Psoas muscle (tissue), 8 donors: Measurements from ENCODE around the gene CFAP65. TPM values are rescaled to one million over a fixed set of nuclear protein-coding genes. Genes with fewer than 3 reads are reported as not detected.

Experiments
- ATAC-seq, 4 donors: fragments of 200-7000 bp; cut with Tn5 transposase; one replicate each; pipeline ENCODE4 v1.9.1; 2020; ENCODE audit warnings: moderate library complexity in 3 of 4, mild to moderate bottlenecking in 2 of 4
- DNase-seq, 2 donors: peaks; one replicate each; pipeline ENCODE4 v3.0.0-alpha.2; 2020
- H3K27ac ChIP-seq: fragments of 200-600 bp; one replicate; pipeline ENCODE4 v1.8.0; 2022
- H3K27me3 ChIP-seq, 3 donors: fragments of 200-600 bp in 1 of 3; one replicate each; pipeline versions ENCODE4 v1.6.1 to v1.8.0; 2013 to 2022; ENCODE audit warnings: low read length in 2 of 3, mild to moderate bottlenecking in 2 of 3, moderate library complexity in 1 of 3; ENCODE audit not compliant: insufficient read depth in 3 of 3
- H3K36me3 ChIP-seq, 2 donors: fragments of 200-600 bp in 1 of 2; one replicate each; pipeline versions ENCODE4 v1.6.1 to v1.8.0; 2013 to 2022; ENCODE audit warnings: low read depth in 1 of 2, mild to moderate bottlenecking in 1 of 2, moderate library complexity in 1 of 2; ENCODE audit not compliant: insufficient read depth in 1 of 2
- H3K4me1 ChIP-seq: fragments of 200-600 bp; one replicate; pipeline ENCODE4 v1.8.0; 2022
- H3K4me3 ChIP-seq: fragments of 200-600 bp; one replicate; pipeline ENCODE4 v1.8.0; 2022; ENCODE audit warnings: mild to moderate bottlenecking
- H3K9me3 ChIP-seq: fragments of 200-600 bp; one replicate; pipeline ENCODE4 v1.8.0; 2022
- WGBS, 3 donors: extraction: QIAGEN DNeasy Blood & Tissue Kit; methylation state at CpG; one replicate each; pipeline versions ENCODE4 v1.1.6 to v1.1.7; 2013; 5-methylcytosine and 5-hydroxymethylcytosine counted together
- intact Hi-C, 2 donors: fragments of 100-400 bp; cut with DNase I; formaldehyde crosslinking; loops; one replicate each; pipeline versions ENCODE4 v1.11.0 to v1.14.2; 2022
- polyA plus RNA-seq, 3 donors: library from polyadenylated mRNA; stranded (reverse); fragments of 200-250 nt; gene quantifications; one replicate each; pipeline ENCODE4 v1.2.3, GENCODE V29; 2013
- total RNA-seq, 4 donors: library from RNA; stranded (reverse); fragmentation: NEBNext Ultra II Directional in 2 of 4; extraction: Animal tissue kit (Norgen Biotek cat#: 25700) in 2 of 4; gene quantifications; one replicate each; pipeline versions ENCODE4 v1.2.1 to v1.2.4, GENCODE V29; 2021 to 2023
- TF ChIP-seq, protein P1 (sequence below): fragments of 200-600 bp; IDR thresholded peaks from one replicate; pipeline ENCODE4 v1.8.0; 2022; ENCODE audit warnings: antibody characterized with exemption
- donor health status: healthy with polysubstance abuse.
- donor health status: DM: no; HTN: no; CAD: no; lungs with moderate emphysema.
- donor health status: Bipolar disorder and iron deficiency.
- donor health status: healthy.
- donor health status: DM: yes; HTN: yes; CAD: no.
- donor health status: DM: no; HTN: no; CAD: no.
- donor health status: DM: no; HTN: no; CAD: no.
- donor health status: DM: yes; HTN: yes; CAD: no.

CFAP65 gene
- total and polyA plus RNA-seq, 7 donors, result not detected

DNA sequence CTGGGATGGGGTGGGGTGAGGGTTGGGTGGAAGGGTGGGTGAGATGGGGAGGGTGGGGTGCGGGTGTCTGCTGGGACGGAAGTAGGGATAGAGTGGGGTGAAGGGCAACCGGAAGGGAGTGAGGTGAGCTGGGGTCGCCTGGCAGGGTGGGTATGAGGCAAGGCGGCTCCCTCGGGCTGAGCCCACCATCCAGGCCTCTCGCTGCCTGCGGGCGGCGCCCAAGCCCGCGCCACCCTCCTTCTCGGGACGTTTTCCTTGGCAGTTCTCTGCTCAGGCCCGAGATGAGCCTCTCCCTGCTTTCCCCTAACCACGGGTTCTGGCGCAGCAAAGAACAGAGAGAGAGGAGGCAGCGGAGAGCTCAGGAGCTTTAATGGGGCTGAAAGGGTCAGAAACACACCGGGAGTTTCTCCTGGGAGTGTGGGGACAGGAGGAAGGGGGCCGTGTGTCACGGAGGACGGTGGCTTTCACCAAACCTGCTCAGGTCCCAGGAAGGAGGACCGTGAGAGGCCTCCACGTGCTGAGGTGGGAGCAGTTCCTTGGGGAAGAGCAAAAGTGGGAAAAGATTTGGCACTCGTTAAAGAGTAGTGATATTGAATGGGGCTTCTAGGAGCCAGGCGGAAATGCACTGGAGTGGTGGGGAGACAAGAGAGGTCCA, 60.5 kb downstream of the CFAP65 start:
- ATAC-seq (no peak), DNase-seq (peak in 1 of 2 donors; percentile 42)
- WGBS, 3 donors, result 7 to 14% (median 7%) methylated on average over 23 to 26 of the region's 26 CpGs
- H3K9me3 ChIP-seq, result no peaks in the 10 kb centered on the region
- TF ChIP-seq, protein P1, sequence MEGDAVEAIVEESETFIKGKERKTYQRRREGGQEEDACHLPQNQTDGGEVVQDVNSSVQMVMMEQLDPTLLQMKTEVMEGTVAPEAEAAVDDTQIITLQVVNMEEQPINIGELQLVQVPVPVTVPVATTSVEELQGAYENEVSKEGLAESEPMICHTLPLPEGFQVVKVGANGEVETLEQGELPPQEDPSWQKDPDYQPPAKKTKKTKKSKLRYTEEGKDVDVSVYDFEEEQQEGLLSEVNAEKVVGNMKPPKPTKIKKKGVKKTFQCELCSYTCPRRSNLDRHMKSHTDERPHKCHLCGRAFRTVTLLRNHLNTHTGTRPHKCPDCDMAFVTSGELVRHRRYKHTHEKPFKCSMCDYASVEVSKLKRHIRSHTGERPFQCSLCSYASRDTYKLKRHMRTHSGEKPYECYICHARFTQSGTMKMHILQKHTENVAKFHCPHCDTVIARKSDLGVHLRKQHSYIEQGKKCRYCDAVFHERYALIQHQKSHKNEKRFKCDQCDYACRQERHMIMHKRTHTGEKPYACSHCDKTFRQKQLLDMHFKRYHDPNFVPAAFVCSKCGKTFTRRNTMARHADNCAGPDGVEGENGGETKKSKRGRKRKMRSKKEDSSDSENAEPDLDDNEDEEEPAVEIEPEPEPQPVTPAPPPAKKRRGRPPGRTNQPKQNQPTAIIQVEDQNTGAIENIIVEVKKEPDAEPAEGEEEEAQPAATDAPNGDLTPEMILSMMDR, result no peak
- intact Hi-C loops, result loop anchor here in 1 of 2 donors (5.0 kb wide), 1 partner anchor 124 kb away; the partner anchor contains the start of gene WNT6
- no peaks in the 10 kb centered on the region for H3K36me3 ChIP-seq
- H3K4me1 ChIP-seq, result peaks cover 15% of the 10 kb centered on the region
- no peak overlapping the region for H3K27ac ChIP-seq
- peaks cover 2 to 98% (median 34%) of the 10 kb centered on the region in 3 donors for H3K27me3 ChIP-seq
- H3K4me3 ChIP-seq, result peak overlapping the region; percentile 43

- DNase-seq, result peak; percentile 85 to 90
- ATAC-seq, result peak; percentile 80 to 94 (median 93)
- no peaks in the 10 kb centered on the region for H3K36me3 ChIP-seq
- H3K9me3 ChIP-seq, result no peaks in the 10 kb centered on the region
- TF ChIP-seq, protein P1, result peak; percentile 87
- H3K4me3 ChIP-seq, result peak overlapping the region; percentile 34
- WGBS, 3 donors, result 1 to 3% (median 3%) methylated on average over 35 to 39 of the region's 39 CpGs
- no peak overlapping the region for H3K27ac ChIP-seq
- H3K4me1 ChIP-seq, result peaks cover 15% of the 10 kb centered on the region
- peaks cover 2 to 98% (median 29%) of the 10 kb centered on the region in 3 donors for H3K27me3 ChIP-seq
- intact Hi-C loops, result loop anchor here in 1 of 2 donors (5.0 kb wide), 1 partner anchor 123 kb away; the partner anchor contains the start of gene WNT6
These were observed 61.2 kb downstream of the CFAP65 start for GRCh38 chr2:218979846-218980734.

GRCh38 chr2:218975060-218975777, 66.1 kb downstream of the CFAP65 start:
- intact Hi-C loops, result no loop called here
- Histone ChIP-seq H3K27me3 (peaks cover 2 to 81% (median 5%) of the 10 kb centered on the region in 3 donors), H3K27ac (no peak overlapping the region), H3K4me3 (no peak overlapping the region), H3K36me3 (no peaks in the 10 kb centered on the region), H3K9me3 (no peaks in the 10 kb centered on the region), H3K4me1 (no peaks in the 10 kb centered on the region)
- TF ChIP-seq, protein P1, result no peak
- whole genome bisulfite sequencing, 3 donors, result 57 to 65% (median 58%) methylated on average over 4 of the region's 4 CpGs
- ATAC-seq, result no peak
- no peak for DNase-seq

DNA sequence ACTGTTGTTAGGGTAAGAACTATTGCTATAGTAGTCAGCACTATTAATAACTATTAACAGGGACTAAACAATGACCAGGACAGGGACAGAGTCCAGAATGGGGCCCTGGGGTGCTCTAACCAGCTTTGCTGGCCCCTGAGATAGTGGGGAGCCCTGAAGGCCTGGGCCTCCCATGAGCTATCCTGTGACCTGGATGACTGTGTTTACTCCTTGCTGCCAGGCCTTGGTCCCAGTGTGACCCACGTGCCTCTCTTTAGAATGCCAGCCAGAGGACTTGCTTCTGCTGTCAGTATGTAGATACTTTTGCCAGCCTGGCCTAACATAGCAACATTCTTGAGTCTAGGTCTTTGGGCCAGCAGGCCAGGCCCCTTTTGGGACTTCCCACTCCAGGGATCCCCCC, 70.4 kb downstream of the CFAP65 start:
- no peak for ATAC-seq
- peaks cover 0 to 66% (median 3%) of the 10 kb centered on the region in 3 donors for H3K27me3 ChIP-seq

More for the DNA sequence above, 70.4 kb downstream of the CFAP65 start:
- WGBS, 3 donors, result 8 to 25% (median 19%) methylated on average over 1 of the region's 1 CpG
- TF ChIP-seq, protein P1, result no peak
- Histone ChIP-seq H3K9me3 (no peaks in the 10 kb centered on the region), H3K27ac (no peak overlapping the region), H3K36me3 (no peaks in the 10 kb centered on the region), H3K4me3 (no peak overlapping the region), H3K4me1 (no peaks in the 10 kb centered on the region)
- DNase-seq, result peak in 1 of 2 donors; percentile 15
- intact Hi-C loops, result no loop called here
